ENCODE data around the gene ELOVL6.
"Not testable (repeated sequence)": the region's sequence is repeated elsewhere in the genome, so short reads cannot be mapped to it uniquely, and the experiment has no call there.

Gene ELOVL6

GRCh38 chr4:110196871-110197528, 1.4 kb downstream of the ELOVL6 start:
- no peak for DNase-seq (ENCODE audit: low read depth)
- TF ChIP-seq CTCF (IDR thresholded peaks at IDR 0.05; ENCODE audit: low read depth, low read length, missing control alignments), result no peak
- peak overlapping the region; percentile 64 for H3K4me3 ChIP-seq (ENCODE audit: low read depth, low read length)

GRCh38 chr4:110196206-110196870, 2.1 kb downstream of the ELOVL6 start:
- no peak for DNase-seq (ENCODE audit: low read depth)
- peak overlapping the region; percentile 64 for H3K4me3 ChIP-seq (ENCODE audit: low read depth, low read length)
- no peak for TF ChIP-seq CTCF (IDR thresholded peaks at IDR 0.05; ENCODE audit: low read depth, low read length, missing control alignments)

GRCh38 chr4:110195561-110196205, 2.7 kb downstream of the ELOVL6 start:
- DNase-seq (ENCODE audit: low read depth), result no peak
- peak overlapping the region; percentile 64 for H3K4me3 ChIP-seq (ENCODE audit: low read depth, low read length)
- TF ChIP-seq CTCF (IDR thresholded peaks at IDR 0.05; ENCODE audit: low read depth, low read length, missing control alignments), result no peak

GRCh38 chr4:110193822-110194761, 4.3 kb downstream of the ELOVL6 start:
- peak; percentile 90 for DNase-seq (ENCODE audit: low read depth)
- no peak for TF ChIP-seq CTCF (IDR thresholded peaks at IDR 0.05; ENCODE audit: low read depth, low read length, missing control alignments)
- no peak overlapping the region for H3K4me3 ChIP-seq (ENCODE audit: low read depth, low read length)

- not testable (repeated sequence) for H3K4me3 ChIP-seq (ENCODE audit: low read depth, low read length); DNase-seq (ENCODE audit: low read depth)
Measured at GRCh38 chr4:110193287-110193686, 5.1 kb downstream of the ELOVL6 start.

GRCh38 chr4:110190249-110190648, 8.2 kb downstream of the ELOVL6 start:
- TF ChIP-seq CTCF (IDR thresholded peaks at IDR 0.05; ENCODE audit: low read depth, low read length, missing control alignments), result no peak
- DNase-seq (ENCODE audit: low read depth), result no peak
- H3K4me3 ChIP-seq (ENCODE audit: low read depth, low read length), result no peak overlapping the region

GRCh38 chr4:110188113-110188512, 10.3 kb downstream of the ELOVL6 start:
- H3K4me3 ChIP-seq (ENCODE audit: low read depth, low read length), result no peak overlapping the region
- DNase-seq (ENCODE audit: low read depth), result no peak
- no peak for TF ChIP-seq CTCF (IDR thresholded peaks at IDR 0.05; ENCODE audit: low read depth, low read length, missing control alignments)

Data from GM12864 (cell line).